HepG2 (cell line): ENCODE results near the gene MAGI1. TPM values are rescaled to one million over a fixed set of nuclear protein-coding genes. Genes with fewer than 3 reads are reported as not detected.
A peak's percentile ranks its signal among the peaks of the same experiment; 100 is the strongest.

ENCODE experiments used
- ATAC-seq: fragments of 200-7000 bp; cut with Tn5 transposase; 3 replicates; pipeline ENCODE4 v1.9.1; 2020; ENCODE audit warnings: mild to moderate bottlenecking, moderate library complexity
- BruUV-seq: library from RNA; stranded (reverse); fragments of 400-500 nt; replicated peaks from 2 replicates; lab custom pipeline; 2021; lab: Mats Ljungman, UMichigan
- CTCF ChIA-PET: fragments of 300-600 bp; formaldehyde crosslinking; extraction: SDS; loops from one replicate; lab custom pipeline; 2021; ENCODE audit warnings: low total read pairs, inconsistent platforms, low intra/inter-chr PET ratio; lab: Yijun Ruan, JAX
- POLR2A ChIA-PET: fragments of 350-600 bp; sonication (Branson Sonifier 250); formaldehyde crosslinking; loops from one replicate; lab custom pipeline; 2020; ENCODE audit warnings: antibody characterized with exemption, inconsistent platforms; lab: Yijun Ruan, JAX
- DNase-seq: peaks from one replicate; pipeline ENCODE4 v3.0.0-alpha.2; 2015; ENCODE audit warnings: low spot score
- FAIRE-seq: peaks from 3 replicates; lab custom pipeline; 2011; peaks lifted over from hg19 to GRCh38; lab: Jason Lieb, UNC
- H2AFZ ChIP-seq: one replicate; pipeline ENCODE4 v1.6.1; 2011; ENCODE audit warnings: low read length, inconsistent platforms
- H3K27ac ChIP-seq: fragments of 300-600 bp; 3 replicates; pipeline ENCODE4 v1.8.0; 2011; ENCODE audit warnings: mixed run types, mild to moderate bottlenecking, mixed read lengths, low read length, inconsistent platforms; ENCODE audit not compliant: insufficient read depth; ENCODE audit errors: extremely low read length
- H3K27me3 ChIP-seq, 2 experiments: fragments of 200-600 bp in 1 of 2; 2 replicates in 1 of 2; 3 replicates in 1 of 2; pipeline versions ENCODE4 v1.6.0 to v1.8.0; 2011; ENCODE audit warnings: low read length in 2 of 2, mild to moderate bottlenecking in 2 of 2, moderate library complexity in 2 of 2, inconsistent platforms in 1 of 2; ENCODE audit not compliant: insufficient read depth in 2 of 2, control insufficient read depth in 1 of 2
- H3K36me3 ChIP-seq, 2 experiments: fragments of 200-600 bp in 1 of 2; replicated peaks in 1 of 2; 2 replicates in 1 of 2; 3 replicates in 1 of 2; pipeline versions ENCODE4 v1.5.1 to v1.8.0; 2011; ENCODE audit warnings: low read length in 2 of 2, inconsistent platforms in 1 of 2; ENCODE audit not compliant: insufficient read depth in 2 of 2, control insufficient read depth in 1 of 2
- H3K4me1 ChIP-seq: 2 replicates; pipeline ENCODE4 v1.5.1; 2012; ENCODE audit warnings: low read length, inconsistent platforms; ENCODE audit not compliant: insufficient read depth
- H3K4me2 ChIP-seq: 2 replicates; pipeline ENCODE4 v1.6.0; 2011; ENCODE audit warnings: low read depth, low read length, inconsistent platforms
- H3K4me3 ChIP-seq, 3 experiments: fragments of 200-600 bp in 1 of 3; sonication (generic), shearing (Covaris generic) in 1 of 3; replicated peaks in 1 of 3; 2 replicates each; pipeline ENCODE4 v1.5.1; 2011 to 2016; ENCODE audit warnings: low read length in 3 of 3, inconsistent platforms in 2 of 3, low read depth in 2 of 3, mild to moderate bottlenecking in 2 of 3, control low read depth in 1 of 3, mixed read lengths in 1 of 3; ENCODE audit not compliant: insufficient read depth in 1 of 3
- H3K79me2 ChIP-seq: one replicate; pipeline ENCODE4 v1.6.1; 2011; ENCODE audit warnings: low read length, inconsistent platforms; ENCODE audit not compliant: insufficient read depth
- H3K9ac ChIP-seq: 2 replicates; pipeline ENCODE4 v1.6.0; 2011; ENCODE audit warnings: mild to moderate bottlenecking, low read depth, low read length, inconsistent platforms; ENCODE audit not compliant: insufficient read depth
- H3K9me3 ChIP-seq: 2 replicates; pipeline ENCODE4 v1.5.1; 2012; ENCODE audit warnings: mild to moderate bottlenecking, low read length
- H4K20me1 ChIP-seq: 2 replicates; pipeline ENCODE4 v1.6.0; 2011; ENCODE audit warnings: inconsistent platforms, mild to moderate bottlenecking, low read length, moderate library complexity; ENCODE audit not compliant: insufficient read depth
- ATRX ChIP-seq: sonication (generic); formaldehyde crosslinking; IDR thresholded peaks from 2 replicates; pipeline ENCODE4 v1.4.0; 2020; ENCODE audit warnings: missing genetic modification reagents, borderline replicate concordance
- RBM22 ChIP-seq: fragments of 200-400 bp; formaldehyde crosslinking; optimal IDR thresholded peaks from 2 replicates; pipeline ENCODE3; 2017; ENCODE audit warnings: mild to moderate bottlenecking, low read length, moderate library complexity
- STAG1 ChIP-seq: sonication (generic); formaldehyde crosslinking; IDR thresholded peaks from 2 replicates; pipeline ENCODE4 v1.4.0; 2020; ENCODE audit warnings: missing genetic modification reagents
- ZC3H13 ChIP-seq: sonication (generic); formaldehyde crosslinking; IDR thresholded peaks from 2 replicates; pipeline ENCODE4 v1.8.1; 2023; ENCODE audit warnings: mild to moderate bottlenecking, missing genetic modification reagents, moderate library complexity
- WGBS: methylation state at CpG from one replicate; pipeline ENCODE4 v1.1.6; 2017; ENCODE audit warnings: low lambda C conversion rate; 5-methylcytosine and 5-hydroxymethylcytosine counted together
- in situ Hi-C: cut with HindIII; loops from 2 replicates; pipeline ENCODE4 v1.10.0; 2017; ENCODE audit warnings: low pct_unique_long_range_greater_than_20kb; ENCODE audit not compliant: extremely low pct_ligation_motif_present
- intact Hi-C: fragments of 100-400 bp; cut with micrococcal nuclease; formaldehyde crosslinking; loops from one replicate; pipeline ENCODE4 v1.10.0; 2022; ENCODE audit not compliant: unreplicated experiment
- polyA plus RNA-seq, 8 experiments: library from polyadenylated mRNA; depleted of rRNA in 3 of 8; stranded (reverse) in 7 of 8; unstranded in 1 of 8; fragments of >200 nt; fragmentation: Illumina TruSeq in 4 of 8; extraction: Trizol in 4 of 8; gene quantifications; 2 replicates each; pipeline versions ENCODE4 v1.2.1 to v1.2.3, GENCODE V29; 2011 to 2016; ENCODE audit warnings: low read depth in 4 of 8, missing spikeins in 1 of 8, mixed read lengths in 1 of 8; ENCODE audit not compliant: insufficient read depth in 1 of 8
- total RNA-seq, 5 experiments: library from RNA; depleted of rRNA; stranded (reverse); fragments of >200 nt; fragmentation: Illumina TruSeq; extraction: Trizol; gene quantifications; 2 replicates each; pipeline ENCODE4 v1.2.3, GENCODE V29; 2016; ENCODE audit warnings: low read depth in 1 of 5
- TF ChIP-seq, protein P1 (sequence below): sonication (generic); formaldehyde crosslinking; IDR thresholded peaks from 2 replicates; pipeline ENCODE4 v1.4.0; 2020; ENCODE audit warnings: missing genetic modification reagents

Gene MAGI1
- total and polyA plus RNA-seq, 2 of the 13 experiments (the other 11 are each of a cell fraction or from before 2014, with no cell fraction given), result 22.2 to 26.0 TPM

- no peak for TF ChIP-seq STAG1 (CRISPR knock-in tag)
- TF ChIP-seq, all 625 proteins: peak for 0
Measured at GRCh38 chr3:65948841-65949573, 89.7 kb downstream of the MAGI1 start.

DNA sequence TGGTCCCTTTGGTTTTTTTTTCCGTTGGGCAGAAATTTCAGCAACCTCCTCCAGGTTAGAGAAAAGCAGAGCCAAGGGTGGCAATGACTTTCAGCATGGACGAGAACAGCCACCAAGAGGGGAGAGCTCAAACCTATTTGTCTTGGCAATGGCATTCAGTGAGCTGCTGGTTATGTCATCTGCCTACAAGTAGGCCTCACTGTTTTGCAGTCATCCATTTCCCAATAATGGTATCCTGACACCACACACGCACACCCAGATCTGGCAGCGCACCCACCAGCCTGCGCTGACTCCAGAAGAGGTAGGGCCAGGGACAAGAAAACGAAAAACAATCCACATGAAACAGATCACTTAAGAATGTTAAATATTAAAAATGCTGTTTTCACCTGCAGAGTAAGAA lies 92.3 kb downstream of the MAGI1 start:
- no peak overlapping the region for H3K9ac ChIP-seq
- in situ Hi-C loops (no loop called here), intact Hi-C loops (no loop called here)
- H3K4me1 ChIP-seq, result peaks cover 28% of the 10 kb centered on the region
- no peaks in the 10 kb centered on the region for H3K36me3 ChIP-seq
- no peak overlapping the region for H3K4me3 ChIP-seq
- WGBS, result 88% methylated on average over 6 of the region's 6 CpGs
- POLR2A ChIA-PET, result no interaction called here
- FAIRE-seq (no peak), ATAC-seq (no peak), DNase-seq (no peak)
- no peak overlapping the region for H3K4me2 ChIP-seq
- CTCF ChIA-PET, result no interaction called here
- peak; percentile 43 for TF ChIP-seq RBM22
- TF ChIP-seq, protein P1, sequence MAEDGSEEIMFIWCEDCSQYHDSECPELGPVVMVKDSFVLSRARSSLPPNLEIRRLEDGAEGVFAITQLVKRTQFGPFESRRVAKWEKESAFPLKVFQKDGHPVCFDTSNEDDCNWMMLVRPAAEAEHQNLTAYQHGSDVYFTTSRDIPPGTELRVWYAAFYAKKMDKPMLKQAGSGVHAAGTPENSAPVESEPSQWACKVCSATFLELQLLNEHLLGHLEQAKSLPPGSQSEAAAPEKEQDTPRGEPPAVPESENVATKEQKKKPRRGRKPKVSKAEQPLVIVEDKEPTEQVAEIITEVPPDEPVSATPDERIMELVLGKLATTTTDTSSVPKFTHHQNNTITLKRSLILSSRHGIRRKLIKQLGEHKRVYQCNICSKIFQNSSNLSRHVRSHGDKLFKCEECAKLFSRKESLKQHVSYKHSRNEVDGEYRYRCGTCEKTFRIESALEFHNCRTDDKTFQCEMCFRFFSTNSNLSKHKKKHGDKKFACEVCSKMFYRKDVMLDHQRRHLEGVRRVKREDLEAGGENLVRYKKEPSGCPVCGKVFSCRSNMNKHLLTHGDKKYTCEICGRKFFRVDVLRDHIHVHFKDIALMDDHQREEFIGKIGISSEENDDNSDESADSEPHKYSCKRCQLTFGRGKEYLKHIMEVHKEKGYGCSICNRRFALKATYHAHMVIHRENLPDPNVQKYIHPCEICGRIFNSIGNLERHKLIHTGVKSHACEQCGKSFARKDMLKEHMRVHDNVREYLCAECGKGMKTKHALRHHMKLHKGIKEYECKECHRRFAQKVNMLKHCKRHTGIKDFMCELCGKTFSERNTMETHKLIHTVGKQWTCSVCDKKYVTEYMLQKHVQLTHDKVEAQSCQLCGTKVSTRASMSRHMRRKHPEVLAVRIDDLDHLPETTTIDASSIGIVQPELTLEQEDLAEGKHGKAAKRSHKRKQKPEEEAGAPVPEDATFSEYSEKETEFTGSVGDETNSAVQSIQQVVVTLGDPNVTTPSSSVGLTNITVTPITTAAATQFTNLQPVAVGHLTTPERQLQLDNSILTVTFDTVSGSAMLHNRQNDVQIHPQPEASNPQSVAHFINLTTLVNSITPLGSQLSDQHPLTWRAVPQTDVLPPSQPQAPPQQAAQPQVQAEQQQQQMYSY (CRISPR knock-in tag), result no peak
- TF ChIP-seq ATRX (CRISPR knock-in tag), result no peak
- no peak for TF ChIP-seq ZC3H13
- H3K9me3 ChIP-seq, result no peaks in the 10 kb centered on the region
- peaks cover 3% of the 10 kb centered on the region; the same call in 1 of the 2 replicates for H4K20me1 ChIP-seq
- H3K27ac ChIP-seq, result no peak overlapping the region
- H3K79me2 ChIP-seq, result peaks cover 83% of the 10 kb centered on the region
- no peaks in the 10 kb centered on the region for H3K27me3 ChIP-seq
- H2AFZ ChIP-seq, result no peak overlapping the region
- BruUV-seq, result no TSS peak

More at GRCh38 chr3:65948841-65949573, 89.7 kb downstream of the MAGI1 start:
- Histone ChIP-seq H3K9me3 (no peaks in the 10 kb centered on the region), H3K79me2 (peaks cover 85% of the 10 kb centered on the region), H3K9ac (no peak overlapping the region), H3K27ac (no peak overlapping the region), H3K4me3 (no peak overlapping the region), H4K20me1 (peaks cover 3% of the 10 kb centered on the region; the same call in 1 of the 2 replicates), H2AFZ (no peak overlapping the region), H3K36me3 (no peaks in the 10 kb centered on the region), H3K27me3 (no peaks in the 10 kb centered on the region), H3K4me1 (peaks cover 53% of the 10 kb centered on the region), H3K4me2 (no peak overlapping the region)
- 83% methylated on average over 6 of the region's 6 CpGs for WGBS
- ChIA-PET POLR2A (no interaction called here), CTCF (no interaction called here)
- in situ Hi-C loops, result no loop called here
- no TSS peak for BruUV-seq
- intact Hi-C loops, result no loop called here
- no peak for DNase-seq
- ATAC-seq, result no peak
- FAIRE-seq, result no peak
